Astrocyte (in vitro differentiated cells and primary cell): ENCODE results near the gene BRAP. TPM values are rescaled to one million over a fixed set of nuclear protein-coding genes. Genes with fewer than 3 reads are reported as not detected.

Experiments used
- DNase-seq: peaks from one replicate; pipeline ENCODE4 v3.0.0-alpha.2; 2010; ENCODE audit warnings: low read depth
- FAIRE-seq: peaks from 2 replicates; lab custom pipeline; 2011; peaks lifted over from hg19 to GRCh38; lab: Jason Lieb, UNC
- H2AFZ ChIP-seq: 2 replicates; pipeline ENCODE4 v1.6.0; 2012; ENCODE audit warnings: low read depth, low read length, inconsistent platforms
- H3K27ac ChIP-seq: 2 replicates; pipeline ENCODE4 v1.5.1; 2011; ENCODE audit warnings: low read depth, low read length, inconsistent platforms
- H3K27me3 ChIP-seq: 2 replicates; pipeline ENCODE4 v1.6.0; 2011; ENCODE audit warnings: low read length, inconsistent platforms; ENCODE audit not compliant: insufficient read depth
- H3K36me3 ChIP-seq: 2 replicates; pipeline ENCODE4 v1.5.1; 2011; ENCODE audit warnings: low read length, inconsistent platforms; ENCODE audit not compliant: insufficient read depth
- H3K4me1 ChIP-seq: 2 replicates; pipeline ENCODE4 v1.5.1; 2011; ENCODE audit warnings: low read length, inconsistent platforms; ENCODE audit not compliant: insufficient read depth
- H3K4me2 ChIP-seq: 2 replicates; pipeline ENCODE4 v1.6.0; 2012; ENCODE audit warnings: low read length, inconsistent platforms
- H3K4me3 ChIP-seq: 2 replicates; pipeline ENCODE4 v1.5.1; 2011; ENCODE audit warnings: low read depth, mild to moderate bottlenecking, low read length, inconsistent platforms; ENCODE audit not compliant: insufficient read depth
- H3K79me2 ChIP-seq: 2 replicates; pipeline ENCODE4 v1.6.0; 2012; ENCODE audit warnings: mild to moderate bottlenecking, low read length, inconsistent platforms; ENCODE audit not compliant: insufficient read depth
- H3K9ac ChIP-seq: 2 replicates; pipeline ENCODE4 v1.6.0; 2012; ENCODE audit warnings: mild to moderate bottlenecking, low read length, inconsistent platforms
- H3K9me3 ChIP-seq: 2 replicates; pipeline ENCODE4 v1.5.1; 2012; ENCODE audit warnings: low read depth, mild to moderate bottlenecking, low read length, inconsistent platforms; ENCODE audit not compliant: insufficient read depth
- H4K20me1 ChIP-seq: 2 replicates; pipeline ENCODE4 v1.6.0; 2012; ENCODE audit warnings: low read length, inconsistent platforms; ENCODE audit not compliant: insufficient read depth
- H3K27ac Mint-ChIP-seq: one replicate; pipeline ENCODE4 v1.8.0; 2021; ENCODE audit warnings: mild to moderate bottlenecking, mixed read lengths; ENCODE audit not compliant: unreplicated experiment
- H3K27me3 Mint-ChIP-seq: one replicate; pipeline ENCODE4 v1.8.0; 2021; ENCODE audit warnings: low read depth, mixed read lengths; ENCODE audit not compliant: unreplicated experiment
- H3K36me3 Mint-ChIP-seq: one replicate; pipeline ENCODE4 v1.8.0; 2021; ENCODE audit warnings: low read depth, mixed read lengths; ENCODE audit not compliant: unreplicated experiment
- H3K4me1 Mint-ChIP-seq: one replicate; pipeline ENCODE4 v1.8.0; 2021; ENCODE audit warnings: low read depth, mixed read lengths; ENCODE audit not compliant: unreplicated experiment
- H3K4me3 Mint-ChIP-seq: one replicate; pipeline ENCODE4 v1.8.0; 2021; ENCODE audit warnings: mild to moderate bottlenecking, moderate library complexity, mixed read lengths; ENCODE audit not compliant: unreplicated experiment
- H3K9me3 Mint-ChIP-seq: one replicate; pipeline ENCODE4 v1.8.0; 2021; ENCODE audit warnings: mild to moderate bottlenecking, mixed read lengths; ENCODE audit not compliant: unreplicated experiment
- EZH2 ChIP-seq: IDR thresholded peaks from 2 replicates; pipeline ENCODE4 v1.6.1; 2012; ENCODE audit warnings: mild to moderate bottlenecking, low read length, inconsistent platforms; ENCODE audit not compliant: insufficient read depth
- total RNA-seq: library from RNA; stranded (reverse); gene quantifications from 2 replicates; pipeline ENCODE4 v1.2.1, GENCODE V29; 2021
- TF ChIP-seq, protein P1 (sequence below): IDR thresholded peaks from 2 replicates; pipeline ENCODE4 v1.5.1; 2011; ENCODE audit warnings: low read depth, mild to moderate bottlenecking, inconsistent platforms, low read length, moderate library complexity; ENCODE audit not compliant: insufficient read depth

Gene BRAP
- total RNA-seq, 1 donor from 2014 or later, result 24.8 TPM

DNA sequence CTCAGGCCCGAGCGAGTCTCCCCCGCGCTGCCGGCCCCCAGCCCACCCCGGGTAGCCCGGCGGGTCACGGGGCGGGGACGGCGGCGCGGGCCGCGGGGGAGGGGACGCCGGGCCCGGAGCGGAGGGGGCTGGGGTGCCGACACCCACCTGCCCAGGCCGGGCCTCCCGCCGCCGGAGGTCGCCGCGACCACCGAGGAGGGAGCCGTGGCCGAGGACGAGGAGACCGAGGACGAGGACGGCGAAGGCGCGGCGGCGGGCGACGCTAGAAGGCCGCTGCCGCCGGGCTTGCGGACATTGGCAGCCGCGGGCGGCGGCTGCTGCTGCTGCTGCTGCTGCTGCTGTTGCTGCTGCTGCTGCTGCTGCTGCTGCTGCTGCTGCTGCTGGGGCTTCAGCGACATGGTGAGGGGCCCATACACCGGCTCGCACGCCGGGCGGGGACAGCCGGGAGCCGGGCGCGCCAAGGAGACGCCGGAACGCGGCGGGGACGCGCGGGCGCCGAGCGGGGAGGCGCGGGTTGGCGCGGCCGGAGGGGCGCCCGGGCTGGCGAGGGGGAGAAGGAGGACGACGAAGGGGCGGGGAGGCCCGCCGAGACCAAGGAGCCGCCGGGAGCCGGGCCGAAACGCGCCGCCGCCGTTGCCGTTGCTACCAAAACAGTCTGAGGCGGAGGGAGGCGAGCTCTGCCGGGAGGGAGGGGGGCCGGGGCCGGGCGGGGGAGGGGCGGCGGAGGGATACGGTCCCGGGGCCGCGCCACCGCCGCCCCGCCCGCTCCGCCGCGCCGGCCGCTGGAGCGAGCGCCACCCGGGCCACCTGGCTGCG, 86.9 kb downstream of the BRAP start, which contains the start of gene ATXN2:
ATXN2 (minus strand) TSS at position 679 of the 816 bp plus-strand sequence; CDS start at position 398, 281 bp downstream.
- Mint-ChIP-seq H3K36me3 (peaks cover 2% of the 10 kb centered on the region), H3K4me3 (peak within 1 kb of the TSS; percentile 98), H3K4me1 (peaks cover 26% of the 10 kb centered on the region), H3K27me3 (no peaks in the 10 kb centered on the region), H3K27ac (peak within 1 kb of the TSS; percentile 64), H3K9me3 (no peaks in the 10 kb centered on the region)
- peaks cover 12% of the 10 kb centered on the region for H3K4me1 ChIP-seq
- no peaks in the 10 kb centered on the region for H3K27me3 ChIP-seq
- TF ChIP-seq, protein P1, sequence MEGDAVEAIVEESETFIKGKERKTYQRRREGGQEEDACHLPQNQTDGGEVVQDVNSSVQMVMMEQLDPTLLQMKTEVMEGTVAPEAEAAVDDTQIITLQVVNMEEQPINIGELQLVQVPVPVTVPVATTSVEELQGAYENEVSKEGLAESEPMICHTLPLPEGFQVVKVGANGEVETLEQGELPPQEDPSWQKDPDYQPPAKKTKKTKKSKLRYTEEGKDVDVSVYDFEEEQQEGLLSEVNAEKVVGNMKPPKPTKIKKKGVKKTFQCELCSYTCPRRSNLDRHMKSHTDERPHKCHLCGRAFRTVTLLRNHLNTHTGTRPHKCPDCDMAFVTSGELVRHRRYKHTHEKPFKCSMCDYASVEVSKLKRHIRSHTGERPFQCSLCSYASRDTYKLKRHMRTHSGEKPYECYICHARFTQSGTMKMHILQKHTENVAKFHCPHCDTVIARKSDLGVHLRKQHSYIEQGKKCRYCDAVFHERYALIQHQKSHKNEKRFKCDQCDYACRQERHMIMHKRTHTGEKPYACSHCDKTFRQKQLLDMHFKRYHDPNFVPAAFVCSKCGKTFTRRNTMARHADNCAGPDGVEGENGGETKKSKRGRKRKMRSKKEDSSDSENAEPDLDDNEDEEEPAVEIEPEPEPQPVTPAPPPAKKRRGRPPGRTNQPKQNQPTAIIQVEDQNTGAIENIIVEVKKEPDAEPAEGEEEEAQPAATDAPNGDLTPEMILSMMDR, result no peak
- TF ChIP-seq EZH2, result no peak
- peak within 1 kb of the TSS; percentile 97 for H3K4me2 ChIP-seq
- DNase-seq (no peak), FAIRE-seq (no peak)
- peak within 1 kb of the TSS; percentile 96 for H3K9ac ChIP-seq
- peak within 1 kb of the TSS; percentile 69 for H2AFZ ChIP-seq
- peak within 1 kb of the TSS; percentile 88 for H3K4me3 ChIP-seq
- no peaks in the 10 kb centered on the region for H3K9me3 ChIP-seq
- peaks cover 41% of the 10 kb centered on the region for H4K20me1 ChIP-seq
- peaks cover 63% of the 10 kb centered on the region for H3K79me2 ChIP-seq
- H3K36me3 ChIP-seq, result no peaks in the 10 kb centered on the region
- peak within 1 kb of the TSS; percentile 99 for H3K27ac ChIP-seq

DNA sequence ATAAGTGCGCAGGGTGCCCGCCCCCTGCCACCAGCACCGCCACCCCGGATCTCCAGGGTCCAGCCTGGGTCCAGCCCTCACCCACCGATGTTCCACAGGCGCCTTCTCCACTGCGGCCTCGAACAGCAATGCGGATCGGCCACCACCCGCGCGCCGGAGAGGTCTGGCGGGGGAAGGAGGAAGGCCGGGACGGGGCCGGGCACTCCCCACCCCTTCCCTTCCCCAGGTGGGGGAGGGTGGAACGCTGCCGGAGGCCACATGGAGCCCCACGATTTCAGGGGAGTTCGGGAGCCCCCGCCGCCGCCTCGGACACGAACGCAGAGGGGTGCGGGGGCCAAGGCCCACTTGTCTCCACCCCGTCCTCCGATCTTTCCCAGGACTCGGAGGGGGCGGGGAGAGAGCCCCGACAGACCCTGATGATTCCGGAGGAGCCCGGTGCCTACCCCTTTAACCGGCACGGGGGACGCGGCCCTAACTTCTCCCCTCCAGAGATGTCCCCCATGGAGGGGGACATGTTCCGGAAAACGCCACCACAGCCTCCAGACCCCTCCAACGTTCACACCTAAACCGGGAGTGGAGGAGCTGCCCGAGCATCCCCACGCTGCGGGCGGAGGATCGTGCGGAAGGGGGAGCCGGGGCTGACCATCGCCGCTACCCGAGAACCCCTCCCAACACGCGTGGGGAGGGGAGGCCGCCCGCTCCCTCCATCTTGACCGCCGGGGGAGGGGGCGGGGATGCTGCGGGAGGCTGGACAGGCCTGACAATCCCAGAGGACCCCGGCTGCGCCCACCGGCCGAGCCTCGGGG, 87.7 kb downstream of the BRAP start:
- Mint-ChIP-seq H3K4me1 (peaks cover 26% of the 10 kb centered on the region), H3K36me3 (peaks cover 2% of the 10 kb centered on the region), H3K27ac (peak overlapping the region; percentile 96), H3K27me3 (no peaks in the 10 kb centered on the region), H3K9me3 (no peaks in the 10 kb centered on the region), H3K4me3 (peak overlapping the region; percentile 98)
- DNase-seq, result no peak
- no peak for FAIRE-seq
- no peak for TF ChIP-seq EZH2
- TF ChIP-seq, protein P1, result no peak
- Histone ChIP-seq H3K27ac (peak overlapping the region; percentile 99), H3K27me3 (no peaks in the 10 kb centered on the region), H3K9ac (peak overlapping the region; percentile 96), H4K20me1 (peaks cover 49% of the 10 kb centered on the region), H3K4me1 (peaks cover 12% of the 10 kb centered on the region), H3K79me2 (peaks cover 71% of the 10 kb centered on the region), H3K36me3 (no peaks in the 10 kb centered on the region), H3K4me3 (peak overlapping the region; percentile 88), H3K4me2 (peak overlapping the region; percentile 97), H3K9me3 (no peaks in the 10 kb centered on the region), H2AFZ (peak overlapping the region; percentile 66)
